Adipocyte (in vitro differentiated cells): Measurements from ENCODE around the gene PPM1B.
"Not testable (repeated sequence)": the region's sequence is repeated elsewhere in the genome, so short reads cannot be mapped to it uniquely, and the experiment has no call there.

Experiments
- DNase-seq: peaks from one replicate; pipeline ENCODE4 v3.0.0-alpha.2; 2015; ENCODE audit warnings: low read depth
- H3K27me3 ChIP-seq: replicated peaks from 2 replicates; pipeline ENCODE4 v1.7.0; 2013; ENCODE audit warnings: mild to moderate bottlenecking, low read length, moderate library complexity; ENCODE audit not compliant: control insufficient read depth, insufficient read depth
- H3K36me3 ChIP-seq: 2 replicates; pipeline ENCODE4 v1.7.0; 2013; ENCODE audit warnings: low read length, mild to moderate bottlenecking, moderate library complexity; ENCODE audit not compliant: control insufficient read depth, insufficient read depth, severe bottlenecking
- H3K4me1 ChIP-seq: 2 replicates; pipeline ENCODE4 v1.7.0; 2013; ENCODE audit warnings: mild to moderate bottlenecking, low read length, moderate library complexity; ENCODE audit not compliant: control insufficient read depth, insufficient read depth
- H3K4me3 ChIP-seq: 2 replicates; pipeline ENCODE4 v1.7.0; 2013; ENCODE audit warnings: mild to moderate bottlenecking, low read length, moderate library complexity
- H3K9ac ChIP-seq: 2 replicates; pipeline ENCODE4 v1.7.0; 2013; ENCODE audit warnings: mild to moderate bottlenecking, low read length, moderate library complexity
- H3K9me3 ChIP-seq: 2 replicates; pipeline ENCODE4 v1.7.0; 2013; ENCODE audit warnings: mild to moderate bottlenecking, low read length, moderate library complexity; ENCODE audit not compliant: control insufficient read depth

The PPM1B gene

DNA sequence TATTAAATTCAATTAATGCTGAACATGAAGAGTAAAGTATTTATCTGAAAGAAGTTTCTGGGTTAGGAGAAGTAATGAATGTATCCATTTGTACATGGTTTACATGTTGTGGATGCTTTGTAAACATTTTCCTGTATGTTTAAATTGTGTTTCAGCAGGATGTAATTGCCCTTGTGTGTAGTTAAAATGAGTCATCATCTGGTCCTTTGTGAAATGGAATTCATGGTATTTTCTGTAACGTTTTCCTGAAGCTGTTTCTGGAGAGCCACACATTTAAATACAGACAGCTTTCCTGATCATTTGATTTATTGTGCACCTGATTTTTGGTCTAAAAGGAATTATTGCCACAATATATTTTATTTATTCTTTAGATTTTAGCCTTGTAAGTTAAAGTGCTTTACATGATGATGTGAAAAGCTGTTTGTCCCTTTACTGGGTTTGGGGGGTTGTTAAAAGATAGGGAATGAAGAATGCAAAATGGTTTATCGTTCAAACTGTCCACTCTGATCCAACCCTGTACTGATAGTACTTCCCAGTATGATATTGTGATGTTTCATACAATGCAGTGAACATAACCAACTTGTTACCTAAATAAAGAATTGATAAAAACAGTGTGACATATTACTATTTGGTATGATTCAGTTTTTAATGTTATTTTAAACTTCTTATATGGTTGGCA, 64.9 kb downstream of the PPM1B start:
- Histone ChIP-seq H3K9ac (peak overlapping the region; percentile 23), H3K4me3 (no peak overlapping the region), H3K4me1 (peaks cover 37% of the 10 kb centered on the region), H3K36me3 (peaks cover 10% of the 10 kb centered on the region), H3K9me3 (no peaks in the 10 kb centered on the region), H3K27me3 (no peaks in the 10 kb centered on the region)
- peak; percentile 75 for DNase-seq

DNA sequence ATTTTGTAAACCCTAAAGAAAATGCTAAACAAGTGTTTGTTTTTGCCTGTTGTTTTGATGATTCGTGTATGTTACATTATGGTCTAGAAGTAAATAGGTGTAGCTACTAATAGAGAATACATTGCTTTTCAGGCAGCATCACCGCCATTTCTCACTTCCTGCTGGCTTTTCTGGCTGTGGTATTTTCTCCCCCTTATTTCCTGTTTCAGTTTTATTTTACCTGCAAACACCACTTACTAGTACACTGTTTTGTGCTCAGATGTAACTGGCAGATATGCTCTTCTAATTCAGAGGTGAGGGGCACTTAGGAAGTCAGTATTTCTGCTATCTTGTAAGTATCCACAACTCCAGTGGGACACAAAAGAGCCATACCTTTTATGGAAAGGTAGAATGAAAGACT, 68.5 kb downstream of the PPM1B start:
- Histone ChIP-seq H3K9ac (no peak overlapping the region), H3K4me1 (peaks cover 37% of the 10 kb centered on the region), H3K27me3 (no peaks in the 10 kb centered on the region), H3K4me3 (no peak overlapping the region), H3K9me3 (no peaks in the 10 kb centered on the region), H3K36me3 (no peaks in the 10 kb centered on the region)
- no peak for DNase-seq

DNA sequence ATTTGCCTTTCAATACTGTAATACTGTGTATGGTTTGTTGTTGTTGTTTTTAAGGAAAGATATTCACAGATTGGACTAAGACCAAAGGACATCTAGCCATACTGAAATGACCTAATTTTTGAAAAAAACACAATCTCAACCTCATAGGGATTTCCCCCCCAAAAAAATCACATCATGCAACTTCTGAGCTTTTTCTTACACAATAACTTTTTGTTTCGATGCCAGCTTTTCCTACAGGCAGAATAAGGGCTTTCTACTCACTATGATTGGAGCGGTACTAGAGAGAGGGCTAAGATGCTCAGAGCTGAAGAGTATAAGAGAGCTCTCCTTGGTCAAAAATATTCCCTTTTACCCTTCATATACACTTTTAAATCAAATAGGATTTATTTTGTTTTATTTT, 74.2 kb downstream of the PPM1B start:
- Histone ChIP-seq H3K27me3 (no peaks in the 10 kb centered on the region), H3K4me1 (peaks cover 38% of the 10 kb centered on the region), H3K9me3 (no peaks in the 10 kb centered on the region), H3K4me3 (no peak overlapping the region), H3K36me3 (no peaks in the 10 kb centered on the region), H3K9ac (no peak overlapping the region)
- DNase-seq: peak; percentile 15

DNA sequence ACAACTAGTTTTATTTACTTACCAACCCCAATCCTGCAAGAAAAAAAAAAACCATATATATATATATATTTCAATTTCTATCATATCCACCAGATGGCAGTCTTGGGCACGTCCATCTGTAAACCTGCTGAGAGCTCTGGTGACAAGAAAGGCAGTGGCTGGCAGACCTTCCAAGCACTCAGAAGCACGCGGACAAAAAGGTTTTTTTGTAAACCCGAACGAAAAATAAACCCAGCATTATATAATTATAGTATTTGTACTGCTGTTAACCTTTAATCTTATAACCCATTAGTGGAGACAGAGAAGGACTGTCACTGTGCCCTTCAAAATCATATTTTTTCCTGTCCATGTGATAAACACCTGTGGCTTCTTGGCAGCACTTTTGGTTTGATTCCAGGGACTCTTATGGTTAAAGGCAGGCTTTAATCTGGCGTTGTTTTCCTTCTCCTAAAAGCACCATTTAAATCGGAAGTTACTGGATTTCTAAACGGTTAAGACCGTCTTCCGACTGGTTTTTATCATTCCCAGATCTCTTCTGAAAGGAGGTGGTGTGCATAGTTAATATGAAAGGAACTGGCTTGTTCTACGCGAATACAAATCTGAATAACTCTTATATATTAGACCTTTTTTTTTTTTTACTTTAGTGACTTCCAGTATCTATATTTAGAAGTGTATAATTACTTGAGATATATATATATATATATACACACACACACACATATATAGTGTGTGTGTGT, 75.6 kb downstream of the PPM1B start:
- H3K9ac ChIP-seq: peak overlapping the region; percentile 43
- no peaks in the 10 kb centered on the region for H3K27me3 ChIP-seq
- peaks cover 38% of the 10 kb centered on the region for H3K4me1 ChIP-seq
- peak overlapping the region; percentile 67 for H3K4me3 ChIP-seq
- no peaks in the 10 kb centered on the region for H3K36me3 ChIP-seq
- no peaks in the 10 kb centered on the region for H3K9me3 ChIP-seq
- DNase-seq: peak; percentile 89

DNA sequence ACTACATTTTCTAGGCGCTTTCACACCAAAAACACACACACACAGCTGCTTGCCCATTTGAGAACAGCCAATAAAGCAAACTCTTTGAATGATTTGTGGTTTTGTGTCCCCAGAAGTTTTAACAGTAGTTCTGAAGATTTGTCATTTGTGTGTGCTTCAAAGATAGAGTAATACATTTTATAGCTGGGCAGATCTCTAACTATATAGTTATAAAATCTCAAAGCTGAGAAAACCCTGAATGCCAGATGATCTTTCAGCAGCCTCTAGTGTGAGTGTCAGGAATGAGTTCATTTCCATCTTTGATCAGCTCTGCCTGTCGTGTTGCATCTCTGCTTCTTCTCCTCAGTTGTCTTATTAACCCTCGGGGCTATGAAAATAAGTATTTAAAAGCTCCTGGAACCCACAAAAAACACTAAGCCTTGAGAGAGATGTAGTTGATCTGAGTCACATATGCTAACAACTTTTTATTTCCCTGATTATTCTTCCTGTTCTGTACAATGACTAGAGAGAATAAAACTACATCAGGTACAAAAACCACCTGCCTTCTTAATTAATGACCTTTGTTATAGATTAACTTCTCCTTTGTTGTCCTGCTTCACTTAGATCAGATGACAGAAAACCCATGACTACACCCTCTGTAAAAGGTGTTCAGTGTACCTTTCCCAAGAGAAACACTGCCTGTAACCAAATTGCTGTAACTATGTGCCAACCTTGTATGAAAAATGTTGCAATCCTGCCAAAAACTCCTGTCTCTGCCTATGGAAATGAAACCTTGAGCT, 76.6 kb downstream of the PPM1B start:
- no peaks in the 10 kb centered on the region for H3K9me3 ChIP-seq
- H3K4me1 ChIP-seq: peaks cover 38% of the 10 kb centered on the region
- peak overlapping the region; percentile 2 for H3K9ac ChIP-seq
- peak; percentile 30 for DNase-seq
- no peaks in the 10 kb centered on the region for H3K36me3 ChIP-seq
- no peak overlapping the region for H3K4me3 ChIP-seq
- H3K27me3 ChIP-seq: no peaks in the 10 kb centered on the region

DNA sequence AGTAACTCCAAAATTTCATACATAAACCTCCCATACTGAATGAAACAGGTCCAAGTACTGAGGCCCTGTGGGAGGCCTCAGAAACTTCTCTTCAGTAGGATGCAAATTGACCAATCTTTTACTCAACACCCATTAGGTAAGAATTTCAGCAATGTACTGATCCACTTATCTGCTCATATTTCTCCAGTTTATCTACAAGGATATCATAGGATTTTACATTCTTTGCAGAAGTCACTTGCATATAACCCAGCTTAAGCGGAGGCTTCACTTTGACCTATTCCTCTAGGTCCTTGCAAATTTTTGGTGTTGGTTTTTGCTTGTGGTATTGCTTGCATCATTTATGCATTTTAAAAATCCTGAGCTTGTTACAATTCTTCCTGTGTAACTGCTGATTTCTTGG, 77.8 kb downstream of the PPM1B start:
- peak; percentile 62 for DNase-seq

DNA sequence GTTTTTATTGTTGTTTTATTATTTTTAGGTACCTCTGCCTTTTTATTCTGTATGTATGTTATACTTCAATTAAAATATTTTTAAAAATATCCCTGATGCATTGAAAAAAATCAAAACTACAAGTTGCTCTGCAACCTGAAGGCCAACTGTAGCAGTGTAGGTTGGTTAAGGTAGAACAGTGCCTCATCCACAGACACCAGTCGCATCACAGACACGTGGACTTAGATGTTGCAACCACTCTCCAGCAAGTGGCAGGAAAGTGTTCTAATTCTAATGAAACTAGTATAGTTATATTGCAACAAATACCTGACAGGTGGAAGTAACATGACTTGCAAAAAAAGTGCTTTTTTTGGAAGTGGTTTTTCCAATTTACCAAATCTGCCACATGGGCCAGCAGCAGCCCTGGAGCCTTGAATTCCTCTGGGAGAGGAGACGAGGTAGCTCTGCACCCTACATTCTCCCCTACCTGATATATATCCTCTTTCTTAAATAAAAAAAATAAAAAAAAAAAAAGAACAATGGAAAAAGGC, 78.2 kb downstream of the PPM1B start:
- Histone ChIP-seq H3K36me3 (no peaks in the 10 kb centered on the region), H3K27me3 (no peaks in the 10 kb centered on the region), H3K4me1 (peaks cover 38% of the 10 kb centered on the region), H3K4me3 (no peak overlapping the region), H3K9ac (no peak overlapping the region), H3K9me3 (no peaks in the 10 kb centered on the region)
- peak; percentile 7 for DNase-seq

More for the DNA sequence above, 77.8 kb downstream of the PPM1B start:
- no peak overlapping the region for H3K4me3 ChIP-seq
- H3K9ac ChIP-seq: no peak overlapping the region
- H3K27me3 ChIP-seq: no peaks in the 10 kb centered on the region
- peaks cover 38% of the 10 kb centered on the region for H3K4me1 ChIP-seq
- H3K9me3 ChIP-seq: no peaks in the 10 kb centered on the region
- H3K36me3 ChIP-seq: no peaks in the 10 kb centered on the region

DNA sequence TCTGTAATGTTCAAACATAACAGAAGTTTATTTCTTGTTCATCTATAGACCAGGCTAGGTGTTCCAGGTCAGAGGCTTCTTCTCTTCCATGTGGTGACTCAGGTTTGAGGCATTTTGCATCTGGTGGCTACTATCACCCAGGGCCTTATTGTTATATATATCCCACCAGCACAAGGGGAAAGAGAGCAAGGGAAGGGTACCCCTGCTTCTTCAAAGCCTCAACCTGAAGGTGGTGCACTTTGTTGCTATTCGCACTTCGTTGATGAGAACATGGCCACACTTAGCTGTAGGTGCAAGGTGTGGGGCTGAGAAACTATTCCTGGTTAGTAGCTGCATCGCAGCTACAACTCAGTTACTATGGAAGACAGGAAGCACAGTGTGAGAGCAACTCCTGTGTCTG, 79.2 kb downstream of the PPM1B start:
- no peak for DNase-seq
- no peak overlapping the region for H3K4me3 ChIP-seq
- peaks cover 7% of the 10 kb centered on the region for H3K9me3 ChIP-seq
- H3K27me3 ChIP-seq: no peaks in the 10 kb centered on the region
- H3K4me1 ChIP-seq: peaks cover 34% of the 10 kb centered on the region
- H3K36me3 ChIP-seq: no peaks in the 10 kb centered on the region
- H3K9ac ChIP-seq: no peak overlapping the region

DNA sequence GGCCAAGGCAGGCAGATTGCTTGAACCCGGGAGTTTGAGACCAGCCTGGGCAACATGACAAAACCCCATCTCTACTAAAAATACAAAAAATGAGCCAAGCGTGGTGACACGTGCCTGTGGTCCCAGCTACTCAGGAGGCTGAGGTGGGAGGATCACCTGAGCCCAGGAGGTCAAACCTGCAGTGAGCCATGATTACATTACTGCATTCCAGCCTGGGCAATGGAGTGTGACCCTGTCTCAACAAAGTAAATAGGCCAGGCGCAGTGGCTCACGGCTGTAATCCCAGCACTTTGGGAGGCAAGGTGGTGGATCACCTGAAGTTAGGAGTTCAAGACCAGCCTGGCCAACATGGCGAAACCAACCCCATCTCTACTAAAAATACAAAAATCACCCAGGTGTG, 80.6 kb downstream of the PPM1B start:
- H3K4me1 ChIP-seq: peaks cover 29% of the 10 kb centered on the region
- not testable (repeated sequence) for DNase-seq, H3K27me3 ChIP-seq, H3K4me3 ChIP-seq, H3K36me3 ChIP-seq, H3K9me3 ChIP-seq, H3K9ac ChIP-seq

DNA sequence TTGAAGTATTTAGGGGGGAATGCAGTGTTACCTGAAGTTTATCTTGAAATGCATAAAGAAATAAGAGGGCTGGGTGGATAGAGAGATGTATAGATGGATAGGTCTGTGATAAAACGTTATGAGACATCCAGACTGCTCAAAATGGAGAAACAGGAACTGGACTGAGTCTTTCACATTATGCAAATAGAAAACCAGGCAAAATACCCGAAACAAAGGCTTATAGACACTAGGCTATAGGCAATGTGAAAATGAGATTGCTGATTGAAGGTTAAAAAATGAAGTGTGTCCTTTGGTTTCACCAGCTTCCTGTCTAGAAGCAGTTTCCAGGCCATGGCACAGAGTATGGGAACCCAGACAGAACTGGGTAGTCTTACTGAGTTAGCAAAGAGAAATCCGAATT, 81.7 kb downstream of the PPM1B start:
- H3K9ac ChIP-seq: no peak overlapping the region
- DNase-seq: no peak
- no peaks in the 10 kb centered on the region for H3K27me3 ChIP-seq
- H3K4me1 ChIP-seq: peaks cover 19% of the 10 kb centered on the region
- H3K9me3 ChIP-seq: peaks cover 8% of the 10 kb centered on the region
- no peak overlapping the region for H3K4me3 ChIP-seq
- H3K36me3 ChIP-seq: no peaks in the 10 kb centered on the region

DNA sequence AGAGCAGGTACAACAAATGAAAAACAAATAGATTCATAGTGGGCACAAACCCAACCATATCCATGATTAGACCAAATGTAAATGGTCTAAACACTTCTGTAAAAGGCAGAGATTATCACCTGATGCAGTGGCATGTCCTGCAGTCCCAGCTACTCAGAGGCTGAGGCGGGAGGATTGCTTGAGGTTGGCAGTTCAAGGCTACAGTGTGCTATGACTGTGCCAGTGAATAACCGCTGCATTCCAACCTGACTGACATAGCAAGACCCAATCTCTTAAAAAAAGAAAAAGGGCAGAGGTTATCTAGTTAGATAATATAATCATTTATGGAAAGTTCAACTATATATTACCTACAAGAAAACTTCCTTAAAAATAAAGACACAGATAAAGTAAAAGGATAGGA, 85.3 kb downstream of the PPM1B start:
- no peak overlapping the region for H3K4me3 ChIP-seq
- no peak for DNase-seq
- H3K36me3 ChIP-seq: no peaks in the 10 kb centered on the region
- no peaks in the 10 kb centered on the region for H3K4me1 ChIP-seq
- H3K9ac ChIP-seq: no peak overlapping the region
- no peaks in the 10 kb centered on the region for H3K27me3 ChIP-seq
- H3K9me3 ChIP-seq: peaks cover 8% of the 10 kb centered on the region
